NK-92 (cell line): ENCODE results near the gene CCDC134.
"Not testable (repeated sequence)": the region's sequence is repeated elsewhere in the genome, so short reads cannot be mapped to it uniquely, and the experiment has no call there.

Experiments
- DNase-seq: peaks from one replicate; lab custom pipeline; 2025; ENCODE audit not compliant: unreplicated experiment; lab: John Stamatoyannopoulos, UW

The CCDC134 gene

GRCh38 chr22:41842996-41843970 is 42.8 kb downstream of the CCDC134 start:
- no peak for DNase-seq

- DNase-seq: no peak
Measured at GRCh38 chr22:41844036-41844435, 43.6 kb downstream of the CCDC134 start.

- DNase-seq: no peak
Measured at GRCh38 chr22:41844513-41844912, 44.0 kb downstream of the CCDC134 start.

- no peak for DNase-seq
Measured at GRCh38 chr22:41845380-41846267, 45.1 kb downstream of the CCDC134 start.

GRCh38 chr22:41846268-41846987 is 45.9 kb downstream of the CCDC134 start:
- no peak for DNase-seq

GRCh38 chr22:41847300-41847699 is 46.8 kb downstream of the CCDC134 start:
- no peak for DNase-seq

GRCh38 chr22:41848468-41848867 is 48.0 kb downstream of the CCDC134 start:
- DNase-seq: no peak

- DNase-seq: no peak
Measured at GRCh38 chr22:41856469-41856868, 56.0 kb downstream of the CCDC134 start.

GRCh38 chr22:41857155-41857859 is 56.8 kb downstream of the CCDC134 start:
- DNase-seq: no peak

- no peak for DNase-seq
Measured at GRCh38 chr22:41857860-41858199, 57.4 kb downstream of the CCDC134 start.

GRCh38 chr22:41862160-41862529 is 61.7 kb downstream of the CCDC134 start:
- DNase-seq: no peak

- DNase-seq: no peak
Measured at GRCh38 chr22:41862530-41863266, 62.2 kb downstream of the CCDC134 start.

- DNase-seq: no peak
Measured at GRCh38 chr22:41863472-41863871, 63.0 kb downstream of the CCDC134 start.

GRCh38 chr22:41868556-41868955 is 68.1 kb downstream of the CCDC134 start:
- DNase-seq: no peak

- DNase-seq: not testable (repeated sequence)
Measured at GRCh38 chr22:41870081-41870480, 69.6 kb downstream of the CCDC134 start.

- no peak for DNase-seq
Measured at GRCh38 chr22:41870786-41871185, 70.3 kb downstream of the CCDC134 start.

- no peak for DNase-seq
Measured at GRCh38 chr22:41873391-41873790, 72.9 kb downstream of the CCDC134 start.

- no peak for DNase-seq
Measured at GRCh38 chr22:41874090-41874489, 73.6 kb downstream of the CCDC134 start.

GRCh38 chr22:41875531-41876270 is 75.2 kb downstream of the CCDC134 start:
- no peak for DNase-seq
